OCI-LY7 (cell line): ENCODE measurements around the gene MYH7. TPM values are rescaled to one million over a fixed set of nuclear protein-coding genes. Genes with fewer than 3 reads are reported as not detected.

Experiments used
- BruUV-seq: library from RNA; stranded (reverse); fragments of 400-500 nt; replicated peaks from 2 replicates; lab custom pipeline; 2021; lab: Mats Ljungman, UMichigan
- CTCF ChIA-PET: fragments of 300-600 bp; sonication (Branson Sonifier 250); formaldehyde crosslinking; loops from one replicate; lab custom pipeline; 2022; ENCODE audit warnings: antibody characterized with exemption; ENCODE audit not compliant: unreplicated experiment; lab: Charles Lee
- POLR2A ChIA-PET: fragments of 300-600 bp; sonication (Branson Sonifier 250); formaldehyde crosslinking; loops from one replicate; lab custom pipeline; 2022; ENCODE audit warnings: antibody characterized with exemption; lab: Charles Lee
- DNase-seq: peaks from one replicate; pipeline ENCODE4 v3.0.0-alpha.2; 2015; ENCODE audit warnings: low spot score
- H2AFZ ChIP-seq: fragments of 200-600 bp; sonication (generic), shearing (Covaris generic); 2 replicates; pipeline ENCODE4 v1.6.1; 2014; ENCODE audit warnings: mild to moderate bottlenecking, antibody characterized with exemption, low read length, moderate library complexity
- H3K27ac ChIP-seq: fragments of 200-600 bp; sonication (generic); 2 replicates; pipeline ENCODE4 v1.5.1; 2014; ENCODE audit warnings: mixed run types, low read depth, mild to moderate bottlenecking, moderate library complexity, low read length, inconsistent platforms; ENCODE audit not compliant: poor library complexity, severe bottlenecking
- H3K36me3 ChIP-seq: fragments of 200-600 bp; sonication (generic); 2 replicates; pipeline ENCODE4 v1.6.1; 2014; ENCODE audit warnings: mild to moderate bottlenecking, antibody characterized with exemption, low read length, moderate library complexity, mixed read lengths; ENCODE audit not compliant: insufficient read depth
- H3K4me1 ChIP-seq: fragments of 200-600 bp; sonication (generic); 2 replicates; pipeline ENCODE4 v1.5.1; 2014; ENCODE audit warnings: mild to moderate bottlenecking, low read length; ENCODE audit not compliant: insufficient read depth, poor library complexity, severe bottlenecking
- H3K4me2 ChIP-seq: fragments of 200-600 bp; sonication (generic); 2 replicates; pipeline ENCODE4 v1.6.1; 2014; ENCODE audit warnings: mild to moderate bottlenecking, low read length
- H3K4me3 ChIP-seq: fragments of 200-600 bp; sonication (generic); 2 replicates; pipeline ENCODE4 v1.5.1; 2014; ENCODE audit warnings: mild to moderate bottlenecking, low read depth, low read length; ENCODE audit not compliant: poor library complexity, severe bottlenecking
- H3K79me2 ChIP-seq: fragments of 200-600 bp; sonication (generic); 2 replicates; pipeline ENCODE4 v1.6.1; 2016; ENCODE audit warnings: low read depth, mild to moderate bottlenecking, low read length, moderate library complexity, mixed read lengths; ENCODE audit not compliant: insufficient read depth
- H3K9me2 ChIP-seq: fragments of 200-600 bp; sonication (generic); 2 replicates; pipeline ENCODE4 v1.6.1; 2016; ENCODE audit warnings: mild to moderate bottlenecking, low read length, mixed read lengths; ENCODE audit not compliant: insufficient read depth
- H3K9me3 ChIP-seq: fragments of 200-600 bp; sonication (generic); 2 replicates; pipeline ENCODE4 v1.6.1; 2014; ENCODE audit warnings: mild to moderate bottlenecking, mixed run types, low read length, mixed read lengths
- H4K20me1 ChIP-seq: fragments of 200-600 bp; sonication (generic); 2 replicates; pipeline ENCODE4 v1.6.1; 2014; ENCODE audit warnings: mild to moderate bottlenecking, antibody characterized with exemption, low read length, moderate library complexity, mixed read lengths; ENCODE audit not compliant: insufficient read depth
- CTCF ChIP-seq: fragments of 200-600 bp; sonication (generic); conservative IDR thresholded peaks from 2 replicates; pipeline ENCODE4 v1.5.1; 2014; ENCODE audit warnings: mild to moderate bottlenecking, antibody characterized with exemption, low read length, moderate library complexity, mixed read lengths
- EZH2phosphoT487 ChIP-seq: fragments of 200-600 bp; sonication (generic); IDR thresholded peaks from 2 replicates; pipeline ENCODE4 v1.6.1; 2018; ENCODE audit warnings: low read depth, borderline replicate concordance, mild to moderate bottlenecking, mixed run types, antibody characterized with exemption, low read length, moderate library complexity, mixed read lengths
- intact Hi-C: fragments of 100-400 bp; cut with micrococcal nuclease; formaldehyde crosslinking; loops from one replicate; pipeline ENCODE4 v1.10.0; 2022; ENCODE audit not compliant: unreplicated experiment
- total RNA-seq, 2 experiments: library from RNA; depleted of rRNA in 1 of 2; stranded (reverse); fragments of >200 nt in 1 of 2; shearing (Covaris generic) in 1 of 2; gene quantifications; 2 replicates each; pipeline ENCODE4 v1.2.3, GENCODE V29; 2014 to 2022

The MYH7 gene
- total RNA-seq, 2 experiments from 2014 or later = not detected

- no TSS peak for BruUV-seq
- no peaks in the 10 kb centered on the region for H3K36me3 ChIP-seq
- H3K79me2 ChIP-seq = no peaks in the 10 kb centered on the region
- intact Hi-C loops = no loop called here
- no peak for DNase-seq
- H3K27ac ChIP-seq = no peak overlapping the region
- ChIA-PET CTCF (interaction anchor here (0.6 kb wide), 1 partner anchor 38 kb away, joined by 3 read pairs; no protein-coding TSS in a partner anchor), POLR2A (no interaction called here)
- no peak overlapping the region for H3K4me2 ChIP-seq
- H2AFZ ChIP-seq = no peak overlapping the region
- H3K4me1 ChIP-seq = no peaks in the 10 kb centered on the region
- H4K20me1 ChIP-seq = no peaks in the 10 kb centered on the region
- H3K9me3 ChIP-seq = no peaks in the 10 kb centered on the region
- no peak overlapping the region for H3K4me3 ChIP-seq
- TF ChIP-seq CTCF (no peak), EZH2phosphoT487 (no peak)
- no peaks in the 10 kb centered on the region for H3K9me2 ChIP-seq
These were observed 35.9 kb downstream of the MYH7 start for GRCh38 chr14:23399591-23399990.

GRCh38 chr14:23399136-23399535 lies 36.3 kb downstream of the MYH7 start:
- Histone ChIP-seq H3K79me2 (no peaks in the 10 kb centered on the region), H4K20me1 (no peaks in the 10 kb centered on the region), H3K27ac (no peak overlapping the region), H3K4me1 (no peaks in the 10 kb centered on the region), H3K4me3 (no peak overlapping the region), H3K36me3 (no peaks in the 10 kb centered on the region), H3K9me2 (no peaks in the 10 kb centered on the region), H3K9me3 (no peaks in the 10 kb centered on the region), H2AFZ (no peak overlapping the region), H3K4me2 (no peak overlapping the region)
- intact Hi-C loops = no loop called here
- DNase-seq = no peak
- no TSS peak for BruUV-seq
- POLR2A ChIA-PET = no interaction called here
- no peak for TF ChIP-seq CTCF
- TF ChIP-seq EZH2phosphoT487 = no peak
- CTCF ChIA-PET = no interaction called here

- Histone ChIP-seq H4K20me1 (no peaks in the 10 kb centered on the region), H2AFZ (no peak overlapping the region), H3K27ac (no peak overlapping the region), H3K4me1 (no peaks in the 10 kb centered on the region), H3K9me3 (no peaks in the 10 kb centered on the region), H3K36me3 (no peaks in the 10 kb centered on the region), H3K79me2 (no peaks in the 10 kb centered on the region), H3K9me2 (no peaks in the 10 kb centered on the region), H3K4me2 (no peak overlapping the region), H3K4me3 (no peak overlapping the region)
- TF ChIP-seq CTCF = no peak
- no peak for TF ChIP-seq EZH2phosphoT487
- no TSS peak for BruUV-seq
- ChIA-PET CTCF (no interaction called here), POLR2A (no interaction called here)
- intact Hi-C loops = no loop called here
- no peak for DNase-seq
These were observed 37.1 kb downstream of the MYH7 start for GRCh38 chr14:23398348-23398747.
